Parathyroid adenoma (tissue), 2 donors: ENCODE measurements around the gene MCRIP2.

Source experiments
- H2AFZ ChIP-seq: fragments of 300-600 bp; sonication (generic); one replicate; pipeline ENCODE4 v1.7.0; 2017; ENCODE audit warnings: antibody characterized with exemption, mild to moderate bottlenecking
- H3K27ac ChIP-seq: fragments of 300-600 bp; sonication (generic); one replicate; pipeline ENCODE4 v1.7.0; 2017
- H3K27me3 ChIP-seq: fragments of 300-600 bp; sonication (generic); one replicate; pipeline ENCODE4 v1.7.0; 2017; ENCODE audit warnings: low read length; ENCODE audit not compliant: control insufficient read depth, insufficient read depth
- H3K36me3 ChIP-seq: fragments of 300-600 bp; sonication (generic); one replicate; pipeline ENCODE4 v1.7.0; 2017; ENCODE audit warnings: low read length; ENCODE audit not compliant: control insufficient read depth, insufficient read depth
- H3K4me1 ChIP-seq: fragments of 300-600 bp; sonication (generic); one replicate; pipeline ENCODE4 v1.7.0; 2017; ENCODE audit warnings: control low read depth
- H3K4me2 ChIP-seq: fragments of 300-600 bp; sonication (generic); one replicate; pipeline ENCODE4 v1.7.0; 2017; ENCODE audit warnings: low read length
- H3K4me3 ChIP-seq: fragments of 300-600 bp; sonication (generic); one replicate; pipeline ENCODE4 v1.7.0; 2017; ENCODE audit warnings: low read depth, low read length
- H3K79me2 ChIP-seq: fragments of 300-600 bp; sonication (generic); one replicate; pipeline ENCODE4 v1.7.0; 2017; ENCODE audit warnings: control low read depth
- H3K9ac ChIP-seq: fragments of 300-600 bp; sonication (generic); one replicate; pipeline ENCODE4 v1.7.0; 2017; ENCODE audit warnings: mild to moderate bottlenecking
- H3K9me3 ChIP-seq: fragments of 300-600 bp; sonication (generic); one replicate; pipeline ENCODE4 v1.7.0; 2017; ENCODE audit warnings: low read length; ENCODE audit not compliant: control insufficient read depth
- TF ChIP-seq, protein P1 (sequence below): fragments of 300-600 bp; sonication (generic); IDR thresholded peaks from one replicate; pipeline ENCODE4 v1.7.0; 2017; ENCODE audit warnings: antibody characterized with exemption, mild to moderate bottlenecking
- donor health status: primary hyperparathyroidism.

Gene MCRIP2

DNA sequence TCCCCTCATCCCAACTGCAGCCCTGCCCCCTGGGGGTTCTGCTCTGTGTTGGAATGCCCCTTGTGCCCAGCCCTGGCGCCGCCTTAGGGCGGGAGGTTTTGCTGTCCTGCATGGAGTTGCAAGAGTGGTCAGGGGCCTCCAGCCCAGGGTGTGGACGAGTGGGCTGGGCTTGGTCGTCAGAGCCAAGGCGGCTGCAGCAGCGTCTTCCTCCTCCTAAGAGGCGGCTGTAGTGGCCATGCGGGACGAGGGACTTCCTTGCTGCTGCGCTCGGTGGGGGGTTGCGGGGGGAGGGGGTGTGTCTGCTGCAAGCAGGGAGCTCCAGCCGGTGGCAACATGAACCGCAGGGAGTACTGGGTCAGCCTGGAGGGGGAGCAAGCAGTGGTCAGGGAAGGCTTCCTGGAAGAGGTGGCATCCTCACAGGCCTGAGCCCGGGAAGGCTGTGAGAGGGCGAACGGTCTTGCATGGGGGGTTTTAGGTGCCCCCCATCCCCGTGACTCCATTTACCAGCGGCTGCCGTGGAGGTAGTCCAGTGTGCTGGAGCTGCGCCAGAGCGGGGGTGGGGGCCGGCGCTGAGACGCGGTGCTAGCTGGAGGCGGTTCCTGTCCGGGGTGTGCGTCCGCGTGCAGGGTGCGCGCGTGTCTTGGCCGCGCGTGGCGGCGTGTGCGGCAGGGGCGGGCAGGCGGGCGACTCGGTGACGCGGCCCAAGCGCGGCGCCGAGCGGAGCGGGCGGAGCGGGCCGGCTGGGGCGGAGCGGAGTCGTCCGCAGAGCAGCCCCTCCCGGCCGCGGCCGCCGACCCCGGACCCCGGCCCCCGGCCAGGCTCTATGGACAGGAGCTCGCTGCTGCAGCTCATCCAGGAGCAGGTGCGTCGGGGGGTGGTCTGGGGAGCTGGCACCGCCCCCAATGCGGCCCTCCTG lies 33.6 kb downstream of the MCRIP2 start, which contains the start of gene RHBDL1:
TSS of gene RHBDL1 (plus strand) at position 704 of the 916 bp plus-strand sequence. CDS start at position 824, 120 bp downstream.
- Histone ChIP-seq H3K4me2 (peak within 1 kb of the TSS; percentile 77), H3K9me3 (no peaks in the 10 kb centered on the region), H2AFZ (peak within 1 kb of the TSS; percentile 63), H3K4me1 (no peaks in the 10 kb centered on the region), H3K27me3 (no peaks in the 10 kb centered on the region), H3K4me3 (peak within 1 kb of the TSS; percentile 40), H3K79me2 (no peaks in the 10 kb centered on the region), H3K9ac (no peak within 1 kb of the TSS), H3K27ac (no peak within 1 kb of the TSS), H3K36me3 (no peaks in the 10 kb centered on the region)
- TF ChIP-seq, protein P1, sequence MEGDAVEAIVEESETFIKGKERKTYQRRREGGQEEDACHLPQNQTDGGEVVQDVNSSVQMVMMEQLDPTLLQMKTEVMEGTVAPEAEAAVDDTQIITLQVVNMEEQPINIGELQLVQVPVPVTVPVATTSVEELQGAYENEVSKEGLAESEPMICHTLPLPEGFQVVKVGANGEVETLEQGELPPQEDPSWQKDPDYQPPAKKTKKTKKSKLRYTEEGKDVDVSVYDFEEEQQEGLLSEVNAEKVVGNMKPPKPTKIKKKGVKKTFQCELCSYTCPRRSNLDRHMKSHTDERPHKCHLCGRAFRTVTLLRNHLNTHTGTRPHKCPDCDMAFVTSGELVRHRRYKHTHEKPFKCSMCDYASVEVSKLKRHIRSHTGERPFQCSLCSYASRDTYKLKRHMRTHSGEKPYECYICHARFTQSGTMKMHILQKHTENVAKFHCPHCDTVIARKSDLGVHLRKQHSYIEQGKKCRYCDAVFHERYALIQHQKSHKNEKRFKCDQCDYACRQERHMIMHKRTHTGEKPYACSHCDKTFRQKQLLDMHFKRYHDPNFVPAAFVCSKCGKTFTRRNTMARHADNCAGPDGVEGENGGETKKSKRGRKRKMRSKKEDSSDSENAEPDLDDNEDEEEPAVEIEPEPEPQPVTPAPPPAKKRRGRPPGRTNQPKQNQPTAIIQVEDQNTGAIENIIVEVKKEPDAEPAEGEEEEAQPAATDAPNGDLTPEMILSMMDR = no peak

DNA sequence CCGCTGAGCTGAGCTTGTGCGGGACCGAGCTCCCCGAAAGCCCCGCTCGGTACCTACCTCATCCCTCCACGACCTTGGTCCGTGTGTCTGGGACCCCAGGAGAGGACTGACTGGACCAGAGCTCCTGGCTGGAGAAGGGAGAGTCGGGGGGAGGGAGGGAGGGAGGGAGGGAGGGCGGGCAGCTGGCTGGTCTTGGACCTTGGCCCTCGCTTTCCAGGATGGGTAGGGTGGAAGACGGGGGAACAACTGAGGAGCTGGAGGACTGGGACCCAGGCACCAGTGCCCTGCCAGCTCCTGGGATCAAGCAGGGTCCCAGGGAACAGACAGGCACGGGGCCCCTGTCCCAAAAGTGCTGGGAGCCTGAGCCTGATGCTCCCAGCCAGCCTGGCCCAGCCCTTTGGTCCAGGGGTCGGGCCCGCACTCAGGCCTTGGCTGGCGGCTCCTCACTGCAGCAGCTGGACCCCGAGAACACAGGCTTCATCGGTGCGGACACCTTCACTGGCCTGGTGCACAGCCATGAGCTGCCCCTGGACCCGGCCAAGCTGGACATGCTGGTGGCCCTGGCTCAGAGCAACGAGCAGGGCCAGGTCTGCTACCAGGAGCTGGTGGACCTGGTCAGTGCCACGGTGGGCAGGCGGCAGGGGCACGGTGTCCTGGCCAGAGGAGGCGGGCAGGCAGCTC lies 34.4 kb downstream of the MCRIP2 start:
- H3K4me1 ChIP-seq = no peaks in the 10 kb centered on the region
- H3K27me3 ChIP-seq = no peaks in the 10 kb centered on the region
- no peak overlapping the region for H3K9ac ChIP-seq
- H3K36me3 ChIP-seq = no peaks in the 10 kb centered on the region
- H3K4me3 ChIP-seq = no peak overlapping the region
- H3K27ac ChIP-seq = no peak overlapping the region
- H2AFZ ChIP-seq = peak overlapping the region; percentile 63
- no peaks in the 10 kb centered on the region for H3K79me2 ChIP-seq
- no peaks in the 10 kb centered on the region for H3K9me3 ChIP-seq
- peak overlapping the region; percentile 77 for H3K4me2 ChIP-seq
- TF ChIP-seq, protein P1 = no peak

DNA sequence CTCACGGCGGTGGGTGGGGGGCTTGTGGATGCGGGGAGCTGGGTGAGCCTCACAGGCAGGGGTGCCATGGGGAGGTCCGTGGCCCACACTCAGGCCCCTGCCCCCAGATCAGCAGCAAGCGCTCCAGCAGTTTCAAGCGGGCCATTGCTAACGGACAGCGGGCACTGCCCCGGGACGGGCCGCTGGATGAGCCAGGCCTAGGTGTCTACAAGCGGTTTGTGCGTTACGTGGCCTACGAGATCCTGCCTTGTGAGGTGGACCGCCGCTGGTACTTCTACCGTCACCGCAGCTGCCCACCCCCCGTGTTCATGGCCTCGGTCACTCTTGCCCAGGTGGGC lies 34.9 kb downstream of the MCRIP2 start:
- H3K9me3 ChIP-seq = no peaks in the 10 kb centered on the region
- no peaks in the 10 kb centered on the region for H3K27me3 ChIP-seq
- no peak overlapping the region for H3K4me2 ChIP-seq
- H3K4me1 ChIP-seq = peaks cover 5% of the 10 kb centered on the region
- TF ChIP-seq, protein P1 = no peak
- H3K4me3 ChIP-seq = no peak overlapping the region
- peaks cover 2% of the 10 kb centered on the region for H3K79me2 ChIP-seq
- H3K36me3 ChIP-seq = no peaks in the 10 kb centered on the region
- H3K27ac ChIP-seq = no peak overlapping the region
- no peak overlapping the region for H2AFZ ChIP-seq
- no peak overlapping the region for H3K9ac ChIP-seq

DNA sequence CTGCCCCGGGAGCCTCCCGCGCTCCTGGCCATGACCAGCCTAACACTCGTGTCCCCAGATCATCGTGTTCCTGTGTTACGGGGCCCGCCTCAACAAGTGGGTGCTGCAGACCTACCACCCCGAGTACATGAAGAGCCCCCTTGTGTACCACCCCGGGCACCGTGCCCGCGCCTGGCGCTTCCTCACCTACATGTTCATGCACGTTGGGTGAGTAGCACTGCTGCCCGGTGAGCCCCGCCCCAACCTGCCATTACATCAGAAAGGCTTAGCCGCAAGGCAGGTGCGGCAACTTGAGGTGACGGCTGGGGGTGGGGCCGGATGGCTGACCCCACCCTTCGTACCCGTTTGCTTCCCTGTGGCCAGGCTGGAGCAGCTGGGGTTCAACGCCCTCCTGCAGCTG lies 35.3 kb downstream of the MCRIP2 start:
- H3K27ac ChIP-seq = no peak overlapping the region
- H3K4me1 ChIP-seq = peaks cover 6% of the 10 kb centered on the region
- peaks cover 4% of the 10 kb centered on the region for H3K79me2 ChIP-seq
- no peak overlapping the region for H3K9ac ChIP-seq
- H3K9me3 ChIP-seq = no peaks in the 10 kb centered on the region
- TF ChIP-seq, protein P1 = no peak
- no peaks in the 10 kb centered on the region for H3K27me3 ChIP-seq
- no peak overlapping the region for H3K4me2 ChIP-seq
- no peaks in the 10 kb centered on the region for H3K36me3 ChIP-seq
- H2AFZ ChIP-seq = no peak overlapping the region
- H3K4me3 ChIP-seq = no peak overlapping the region
